DMS53 (cell line): ENCODE measurements around the gene RETREG3.
"Not testable (repeated sequence)": the region's sequence is repeated elsewhere in the genome, so short reads cannot be mapped to it uniquely, and the experiment has no call there.

Experiments used
- DNase-seq: peaks from one replicate; lab custom pipeline; 2025; lab: John Stamatoyannopoulos, UW

The RETREG3 gene

GRCh38 chr17:42553161-42553818 lies 55.9 kb downstream of the RETREG3 start:
- DNase-seq = peak; percentile 32

- not testable (repeated sequence) for DNase-seq
These were observed 56.4 kb downstream of the RETREG3 start, which contains the start of gene HSD17B1 for GRCh38 chr17:42552736-42553135. Gene HSD17B1, plus strand, starts transcription at chr17:42552923. Its CDS starts 11 bp downstream, at chr17:42552934.

- DNase-seq = no peak
These were observed 60.0 kb downstream of the RETREG3 start for GRCh38 chr17:42548993-42549755.

- DNase-seq = peak; percentile 96
These were observed 60.9 kb downstream of the RETREG3 start for GRCh38 chr17:42548070-42548837.

- peak; percentile 60 for DNase-seq
These were observed 61.5 kb downstream of the RETREG3 start for GRCh38 chr17:42547698-42548069.

GRCh38 chr17:42547001-42547461 lies 62.1 kb downstream of the RETREG3 start:
- DNase-seq = peak; percentile 45

- not testable (repeated sequence) for DNase-seq
These were observed 63.2 kb downstream of the RETREG3 start for GRCh38 chr17:42545755-42546505.

- no peak for DNase-seq
These were observed 64.3 kb downstream of the RETREG3 start for GRCh38 chr17:42544874-42545283.

GRCh38 chr17:42543190-42544079 lies 65.7 kb downstream of the RETREG3 start:
- no peak for DNase-seq

GRCh38 chr17:42541041-42541833 lies 67.9 kb downstream of the RETREG3 start:
- peak; percentile 89 for DNase-seq

GRCh38 chr17:42540558-42540957 lies 68.6 kb downstream of the RETREG3 start:
- not testable (repeated sequence) for DNase-seq

- DNase-seq = no peak
These were observed 70.7 kb downstream of the RETREG3 start for GRCh38 chr17:42538482-42538881.

GRCh38 chr17:42537826-42538451 lies 71.2 kb downstream of the RETREG3 start:
- DNase-seq = no peak

- no peak for DNase-seq
These were observed 71.9 kb downstream of the RETREG3 start for GRCh38 chr17:42537156-42537805.

GRCh38 chr17:42536372-42537155 lies 72.6 kb downstream of the RETREG3 start:
- DNase-seq = peak; percentile 97

- peak; percentile 98 for DNase-seq
These were observed 73.2 kb downstream of the RETREG3 start, which contains the start of gene NAGLU for GRCh38 chr17:42536048-42536371. Gene NAGLU, plus strand, starts transcription at chr17:42536241. Its CDS starts 32 bp downstream, at chr17:42536273.

- peak; percentile 67 for DNase-seq
These were observed 73.8 kb downstream of the RETREG3 start for GRCh38 chr17:42535155-42536047.
